ENCODE results near the gene SLC35E1. TPM values are rescaled to one million over a fixed set of nuclear protein-coding genes. Genes with fewer than 3 reads are reported as not detected.

The SLC35E1 gene
- total RNA-seq, 1 donor = 38.0 TPM

- no peak overlapping the region for H3K27ac ChIP-seq (ENCODE audit: low read depth, low read length)
- no peaks in the 10 kb centered on the region for H3K36me3 ChIP-seq (ENCODE audit: insufficient read depth, low read length)
- TF ChIP-seq, protein P1, sequence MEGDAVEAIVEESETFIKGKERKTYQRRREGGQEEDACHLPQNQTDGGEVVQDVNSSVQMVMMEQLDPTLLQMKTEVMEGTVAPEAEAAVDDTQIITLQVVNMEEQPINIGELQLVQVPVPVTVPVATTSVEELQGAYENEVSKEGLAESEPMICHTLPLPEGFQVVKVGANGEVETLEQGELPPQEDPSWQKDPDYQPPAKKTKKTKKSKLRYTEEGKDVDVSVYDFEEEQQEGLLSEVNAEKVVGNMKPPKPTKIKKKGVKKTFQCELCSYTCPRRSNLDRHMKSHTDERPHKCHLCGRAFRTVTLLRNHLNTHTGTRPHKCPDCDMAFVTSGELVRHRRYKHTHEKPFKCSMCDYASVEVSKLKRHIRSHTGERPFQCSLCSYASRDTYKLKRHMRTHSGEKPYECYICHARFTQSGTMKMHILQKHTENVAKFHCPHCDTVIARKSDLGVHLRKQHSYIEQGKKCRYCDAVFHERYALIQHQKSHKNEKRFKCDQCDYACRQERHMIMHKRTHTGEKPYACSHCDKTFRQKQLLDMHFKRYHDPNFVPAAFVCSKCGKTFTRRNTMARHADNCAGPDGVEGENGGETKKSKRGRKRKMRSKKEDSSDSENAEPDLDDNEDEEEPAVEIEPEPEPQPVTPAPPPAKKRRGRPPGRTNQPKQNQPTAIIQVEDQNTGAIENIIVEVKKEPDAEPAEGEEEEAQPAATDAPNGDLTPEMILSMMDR (IDR thresholded peaks at IDR 0.05; ENCODE audit: extremely low read depth, low read depth, low read length) = no peak
- H2AFZ ChIP-seq (ENCODE audit: low read length) = no peak overlapping the region
- no peaks in the 10 kb centered on the region for H3K9me3 ChIP-seq (ENCODE audit: low read depth, low read length)
- peaks cover 92% of the 10 kb centered on the region for H4K20me1 ChIP-seq (ENCODE audit: insufficient read depth, low read length)
- no peak overlapping the region for H3K4me3 ChIP-seq (ENCODE audit: insufficient read depth, low read length)
- H3K27me3 ChIP-seq (ENCODE audit: insufficient read depth, low read length) = no peaks in the 10 kb centered on the region
- no peak overlapping the region for H3K4me2 ChIP-seq (ENCODE audit: insufficient read depth, low read length)
- H3K79me2 ChIP-seq (ENCODE audit: insufficient read depth, low read length) = peaks cover 99% of the 10 kb centered on the region
- DNase-seq (ENCODE audit: insufficient read length, low spot score, missing footprints) = peak; percentile 76
- H3K4me1 ChIP-seq (ENCODE audit: insufficient read depth, low read length) = peaks cover 18% of the 10 kb centered on the region
These were observed 18.9 kb upstream of the SLC35E1 start for GRCh38 chr19:16590876-16591802.

GRCh38 chr19:16589917-16590316 is 17.7 kb upstream of the SLC35E1 start:
- peak; percentile 77 for DNase-seq (ENCODE audit: insufficient read length, low spot score, missing footprints)
- H3K36me3 ChIP-seq (ENCODE audit: insufficient read depth, low read length) = no peaks in the 10 kb centered on the region
- TF ChIP-seq, protein P1 (IDR thresholded peaks at IDR 0.05; ENCODE audit: extremely low read depth, low read depth, low read length) = no peak
- H2AFZ ChIP-seq (ENCODE audit: low read length) = no peak overlapping the region
- H3K9me3 ChIP-seq (ENCODE audit: low read depth, low read length) = no peaks in the 10 kb centered on the region
- peaks cover 92% of the 10 kb centered on the region for H4K20me1 ChIP-seq (ENCODE audit: insufficient read depth, low read length)
- no peaks in the 10 kb centered on the region for H3K27me3 ChIP-seq (ENCODE audit: insufficient read depth, low read length)
- H3K4me3 ChIP-seq (ENCODE audit: insufficient read depth, low read length) = no peak overlapping the region
- peaks cover 27% of the 10 kb centered on the region for H3K4me1 ChIP-seq (ENCODE audit: insufficient read depth, low read length)
- peaks cover 99% of the 10 kb centered on the region for H3K79me2 ChIP-seq (ENCODE audit: insufficient read depth, low read length)
- no peak overlapping the region for H3K4me2 ChIP-seq (ENCODE audit: insufficient read depth, low read length)
- no peak overlapping the region for H3K27ac ChIP-seq (ENCODE audit: low read depth, low read length)

DNA sequence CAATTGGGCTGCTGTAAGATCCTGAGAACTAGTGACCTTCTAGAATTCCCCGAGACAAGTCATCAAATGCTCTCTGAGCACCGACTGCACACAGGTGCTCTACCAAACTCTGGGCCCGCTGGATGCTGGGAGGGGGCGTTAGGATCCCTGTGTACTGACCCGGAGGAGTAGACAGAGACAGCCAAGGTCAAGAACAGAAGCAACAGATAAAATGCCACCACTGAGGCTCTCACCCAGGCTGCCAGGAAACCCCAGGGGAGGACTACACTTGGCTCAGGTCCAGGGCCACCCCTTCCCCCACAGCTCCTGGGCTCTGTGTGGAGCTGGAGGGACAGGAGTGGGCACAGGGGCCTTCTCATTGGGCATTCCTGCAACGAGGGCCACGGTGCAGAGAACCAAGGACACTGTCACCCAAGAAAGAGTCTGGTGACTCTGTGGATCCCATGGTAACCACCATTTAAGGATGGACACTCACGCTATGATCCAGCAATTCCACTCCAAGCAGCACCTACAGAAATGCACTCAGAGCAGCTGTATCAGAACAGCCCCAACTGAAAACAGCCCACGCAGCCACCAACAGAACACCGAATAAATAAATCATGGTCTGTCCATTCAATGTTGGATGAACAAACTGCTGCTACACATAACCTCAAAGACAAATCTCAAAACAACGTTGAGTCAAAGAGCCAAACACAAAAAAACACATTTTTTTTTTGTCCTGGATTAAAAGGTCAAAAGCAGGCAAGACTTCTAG is 16.8 kb upstream of the SLC35E1 start:
- TF ChIP-seq, protein P1 (IDR thresholded peaks at IDR 0.05; ENCODE audit: extremely low read depth, low read depth, low read length) = no peak
- Histone ChIP-seq H3K4me1 (ENCODE audit: insufficient read depth, low read length) (peaks cover 36% of the 10 kb centered on the region), H3K79me2 (ENCODE audit: insufficient read depth, low read length) (peaks cover 97% of the 10 kb centered on the region), H3K9me3 (ENCODE audit: low read depth, low read length) (no peaks in the 10 kb centered on the region), H3K4me3 (ENCODE audit: insufficient read depth, low read length) (no peak overlapping the region), H3K36me3 (ENCODE audit: insufficient read depth, low read length) (no peaks in the 10 kb centered on the region), H3K27me3 (ENCODE audit: insufficient read depth, low read length) (no peaks in the 10 kb centered on the region), H3K27ac (ENCODE audit: low read depth, low read length) (no peak overlapping the region), H4K20me1 (ENCODE audit: insufficient read depth, low read length) (peaks cover 95% of the 10 kb centered on the region), H2AFZ (ENCODE audit: low read length) (no peak overlapping the region), H3K4me2 (ENCODE audit: insufficient read depth, low read length) (no peak overlapping the region)
- peak; percentile 43 for DNase-seq (ENCODE audit: insufficient read length, low spot score, missing footprints)

All from osteoblast (primary cell).